ENCODE data around the gene CFAP90. TPM values are rescaled to one million over a fixed set of nuclear protein-coding genes. Genes with fewer than 3 reads are reported as not detected.

CFAP90 gene
- total RNA-seq, 2 experiments from 2014 or later: not detected

GRCh38 chr5:7857361-7857760 lies 6.4 kb upstream of the CFAP90 start:
- H3K27me3 ChIP-seq (ENCODE audit: control insufficient read depth in 1 of 2, insufficient read depth in 2 of 2, low read length in 2 of 2): no peaks in the 10 kb centered on the region
- TF ChIP-seq, protein P1, sequence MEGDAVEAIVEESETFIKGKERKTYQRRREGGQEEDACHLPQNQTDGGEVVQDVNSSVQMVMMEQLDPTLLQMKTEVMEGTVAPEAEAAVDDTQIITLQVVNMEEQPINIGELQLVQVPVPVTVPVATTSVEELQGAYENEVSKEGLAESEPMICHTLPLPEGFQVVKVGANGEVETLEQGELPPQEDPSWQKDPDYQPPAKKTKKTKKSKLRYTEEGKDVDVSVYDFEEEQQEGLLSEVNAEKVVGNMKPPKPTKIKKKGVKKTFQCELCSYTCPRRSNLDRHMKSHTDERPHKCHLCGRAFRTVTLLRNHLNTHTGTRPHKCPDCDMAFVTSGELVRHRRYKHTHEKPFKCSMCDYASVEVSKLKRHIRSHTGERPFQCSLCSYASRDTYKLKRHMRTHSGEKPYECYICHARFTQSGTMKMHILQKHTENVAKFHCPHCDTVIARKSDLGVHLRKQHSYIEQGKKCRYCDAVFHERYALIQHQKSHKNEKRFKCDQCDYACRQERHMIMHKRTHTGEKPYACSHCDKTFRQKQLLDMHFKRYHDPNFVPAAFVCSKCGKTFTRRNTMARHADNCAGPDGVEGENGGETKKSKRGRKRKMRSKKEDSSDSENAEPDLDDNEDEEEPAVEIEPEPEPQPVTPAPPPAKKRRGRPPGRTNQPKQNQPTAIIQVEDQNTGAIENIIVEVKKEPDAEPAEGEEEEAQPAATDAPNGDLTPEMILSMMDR (IDR thresholded peaks at IDR 0.05): no peak
- H3K27ac ChIP-seq (ENCODE audit: low read depth in 1 of 2, low read length in 2 of 2): no peak overlapping the region
- POLR2A ChIA-PET: interaction anchor here (0.5 to 2.2 kb wide), 2 partner anchors 10 to 12 kb away, joined by 3 to 22 read pairs; partner anchors contain the start of genes FASTKD3 and MTRR
- H3K27ac Mint-ChIP-seq: peak overlapping the region; percentile 75
- no peak for DNase-seq
- H3K36me3 ChIP-seq (ENCODE audit: insufficient read depth, low read length): peaks cover 27% of the 10 kb centered on the region
- H3K36me3 Mint-ChIP-seq (ENCODE audit: low read depth): peaks cover 37% of the 10 kb centered on the region
- H3K4me3 ChIP-seq (ENCODE audit: low read length): no peak overlapping the region
- no peaks in the 10 kb centered on the region for H3K9me3 Mint-ChIP-seq
- no peaks in the 10 kb centered on the region for H3K27me3 Mint-ChIP-seq
- H3K4me1 Mint-ChIP-seq (ENCODE audit: low read depth): peaks cover 25% of the 10 kb centered on the region
- peaks cover 14% of the 10 kb centered on the region for H3K4me1 ChIP-seq (ENCODE audit: insufficient read depth, low read length)
- CTCF ChIA-PET: interaction anchor here (1.3 to 1.4 kb wide), 2 partner anchors 12 to 15 kb away, joined by 3 to 4 read pairs; partner anchors contain the start of genes FASTKD3 and MTRR
- no peak for ATAC-seq (ENCODE audit: poor library complexity)
- H3K9me3 ChIP-seq (ENCODE audit: control insufficient read depth in 1 of 2, insufficient read depth in 1 of 2, low read length in 2 of 2): no peaks in the 10 kb centered on the region
- no peak overlapping the region for H3K4me3 Mint-ChIP-seq
- intact Hi-C loops (cut with DNase I, micrococcal nuclease): loop anchor here in 1 of 2 experiments (10.0 kb wide), 2 partner anchors 597 to 1093 kb away; no protein-coding TSS in a partner anchor

DNA sequence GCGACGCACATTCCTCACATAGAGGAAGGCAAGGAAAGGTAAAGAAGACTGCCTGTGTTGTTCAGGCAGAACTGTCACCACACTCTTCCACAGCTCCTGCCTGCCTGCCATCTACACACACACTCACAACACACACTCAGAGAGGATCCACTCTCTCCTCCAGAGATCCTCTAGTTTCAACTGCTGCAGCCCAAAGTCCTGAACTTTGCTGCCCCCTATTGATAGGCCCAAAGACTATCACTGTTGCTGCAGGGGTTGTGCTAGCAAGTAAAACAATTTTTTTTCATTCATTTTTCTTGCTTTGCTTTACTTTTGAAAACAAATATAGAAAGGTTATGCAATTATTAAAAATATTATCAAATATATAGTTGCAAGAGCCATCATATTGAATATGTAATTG lies 5.9 kb upstream of the CFAP90 start:
- Mint-ChIP-seq H3K9me3 (no peaks in the 10 kb centered on the region), H3K27me3 (no peaks in the 10 kb centered on the region), H3K4me3 (no peak overlapping the region), H3K36me3 (ENCODE audit: low read depth) (peaks cover 34% of the 10 kb centered on the region), H3K4me1 (ENCODE audit: low read depth) (peaks cover 30% of the 10 kb centered on the region), H3K27ac (no peak overlapping the region)
- Histone ChIP-seq H3K9me3 (ENCODE audit: control insufficient read depth in 1 of 2, insufficient read depth in 1 of 2, low read length in 2 of 2) (no peaks in the 10 kb centered on the region), H3K27me3 (ENCODE audit: control insufficient read depth in 1 of 2, insufficient read depth in 2 of 2, low read length in 2 of 2) (no peaks in the 10 kb centered on the region), H3K27ac (ENCODE audit: low read depth in 1 of 2, low read length in 2 of 2) (no peak overlapping the region), H3K4me1 (ENCODE audit: insufficient read depth, low read length) (peaks cover 19% of the 10 kb centered on the region), H3K4me3 (ENCODE audit: low read length) (no peak overlapping the region), H3K36me3 (ENCODE audit: insufficient read depth, low read length) (peaks cover 22% of the 10 kb centered on the region)
- intact Hi-C loops (cut with DNase I, micrococcal nuclease): loop anchor here in 1 of 2 experiments (10.0 kb wide), 2 partner anchors 598 to 1092 kb away; no protein-coding TSS in a partner anchor
- CTCF ChIA-PET: interaction anchor here (1.3 to 1.4 kb wide), 2 partner anchors 12 to 16 kb away, joined by 3 to 4 read pairs; partner anchors contain the start of genes FASTKD3 and MTRR
- ATAC-seq (ENCODE audit: poor library complexity): peak; percentile 67
- TF ChIP-seq, protein P1 (IDR thresholded peaks at IDR 0.05): peak; percentile 70
- POLR2A ChIA-PET: interaction anchor here (2.2 kb wide), 1 partner anchor 13 kb away, joined by 22 read pairs; the partner anchor contains the start of genes FASTKD3 and MTRR
- DNase-seq: peak in 5 of 14 experiments; percentile 20 to 60 (median 55)

DNA sequence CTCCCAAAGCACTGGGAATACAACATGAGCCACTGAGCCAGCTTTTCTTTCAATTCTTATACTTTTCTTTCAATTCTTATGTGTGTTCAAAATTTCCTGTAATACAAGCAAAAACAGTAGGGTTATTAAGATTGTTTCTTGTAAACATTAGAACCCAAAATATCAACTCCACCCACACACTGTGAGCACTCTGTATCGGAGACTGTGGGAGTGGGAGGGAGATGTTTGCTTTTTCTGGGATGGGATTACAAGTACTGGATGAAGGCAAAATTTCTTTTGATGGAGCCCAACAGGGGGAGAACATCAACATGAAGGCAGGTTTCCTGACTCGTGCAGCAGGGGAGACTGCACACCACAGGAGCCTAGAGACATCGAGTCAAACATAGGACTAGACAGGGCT lies 4.7 kb upstream of the CFAP90 start:
- no peak for ATAC-seq (ENCODE audit: poor library complexity)
- no peak for DNase-seq
- H3K27me3 Mint-ChIP-seq: no peaks in the 10 kb centered on the region
- H3K36me3 Mint-ChIP-seq (ENCODE audit: low read depth): peaks cover 24% of the 10 kb centered on the region
- intact Hi-C loops (cut with DNase I, micrococcal nuclease): loop anchor here in 1 of 2 experiments (10.0 kb wide), 2 partner anchors 599 to 1091 kb away; no protein-coding TSS in a partner anchor
- TF ChIP-seq, protein P1 (IDR thresholded peaks at IDR 0.05): no peak
- Histone ChIP-seq H3K27me3 (ENCODE audit: control insufficient read depth in 1 of 2, insufficient read depth in 2 of 2, low read length in 2 of 2) (no peaks in the 10 kb centered on the region), H3K36me3 (ENCODE audit: insufficient read depth, low read length) (peaks cover 11% of the 10 kb centered on the region), H3K27ac (ENCODE audit: low read depth in 1 of 2, low read length in 2 of 2) (no peak overlapping the region), H3K4me3 (ENCODE audit: low read length) (no peak overlapping the region), H3K9me3 (ENCODE audit: control insufficient read depth in 1 of 2, insufficient read depth in 1 of 2, low read length in 2 of 2) (peaks cover 0 to 4% of the 10 kb centered on the region in 2 experiments), H3K4me1 (ENCODE audit: insufficient read depth, low read length) (peaks cover 29% of the 10 kb centered on the region)
- no peak overlapping the region for H3K4me3 Mint-ChIP-seq
- H3K27ac Mint-ChIP-seq: no peak overlapping the region
- H3K9me3 Mint-ChIP-seq: no peaks in the 10 kb centered on the region
- ChIA-PET POLR2A (interaction anchor here (0.6 kb wide), 1 partner anchor 1120 kb away, joined by 4 read pairs; no protein-coding TSS in a partner anchor), CTCF (no interaction called here)
- H3K4me1 Mint-ChIP-seq (ENCODE audit: low read depth): peaks cover 40% of the 10 kb centered on the region
